Left ventricle myocardium inferior (tissue), 1 donor: ENCODE data around the gene CPA1. TPM values are rescaled to one million over a fixed set of nuclear protein-coding genes. Genes with fewer than 3 reads are reported as not detected.

Source experiments
- DNase-seq: peaks from one replicate; pipeline ENCODE4 v3.0.0-alpha.2; 2020
- H3K27ac ChIP-seq: fragments of 200-600 bp; replicated peaks from 2 replicates; pipeline ENCODE4 v1.8.0; 2021
- H3K27me3 ChIP-seq: fragments of 200-600 bp; 2 replicates; pipeline ENCODE4 v1.8.0; 2021; ENCODE audit warnings: low read depth
- H3K36me3 ChIP-seq: fragments of 200-600 bp; 2 replicates; pipeline ENCODE4 v1.8.0; 2021
- H3K4me1 ChIP-seq: fragments of 200-600 bp; 2 replicates; pipeline ENCODE4 v1.8.0; 2021
- H3K4me3 ChIP-seq: fragments of 200-600 bp; 2 replicates; pipeline ENCODE4 v1.8.0; 2021; ENCODE audit warnings: mild to moderate bottlenecking, moderate library complexity
- H3K9me3 ChIP-seq: fragments of 200-600 bp; replicated peaks from 2 replicates; pipeline ENCODE4 v1.8.0; 2021
- intact Hi-C: fragments of 100-400 bp; cut with micrococcal nuclease; formaldehyde crosslinking; loops from one replicate; pipeline ENCODE4 v1.11.0; 2022
- total RNA-seq: library from RNA; stranded (reverse); fragmentation: NEBNext Ultra II Directional; extraction: Animal tissue kit (Norgen Biotek cat#: 25700); gene quantifications from one replicate; pipeline ENCODE4 v1.2.1, GENCODE V29; 2021
- TF ChIP-seq, protein P1 (sequence below): fragments of 200-600 bp; IDR thresholded peaks from 2 replicates; pipeline ENCODE4 v1.8.0; 2021; ENCODE audit warnings: antibody characterized with exemption, mild to moderate bottlenecking, borderline replicate concordance
- donor health status: DM: no; HTN: yes; CAD: no; lungs with severe emphysema.

The CPA1 gene
- total RNA-seq, 1 donor from 2014 or later, result not detected

DNA sequence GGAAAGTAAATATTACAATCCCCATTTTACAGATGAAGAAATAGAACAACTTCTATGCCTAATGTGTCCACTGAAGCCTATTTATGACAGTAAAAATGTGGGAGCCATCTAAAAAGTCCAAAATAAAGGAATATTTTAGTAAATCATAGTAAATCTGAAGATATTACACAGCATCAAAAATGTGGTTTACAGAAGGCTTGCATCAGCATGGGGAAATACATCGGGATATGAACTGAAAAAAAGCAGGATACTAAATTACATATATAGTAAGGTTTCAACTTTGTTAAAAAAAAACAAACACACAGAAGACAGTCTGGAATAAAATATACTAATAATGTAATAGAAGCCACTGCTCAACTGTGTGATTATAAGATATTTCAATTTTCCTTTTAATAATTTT lies 20.8 kb downstream of the CPA1 start:
- peaks cover 40% of the 10 kb centered on the region for H3K36me3 ChIP-seq
- TF ChIP-seq, protein P1, sequence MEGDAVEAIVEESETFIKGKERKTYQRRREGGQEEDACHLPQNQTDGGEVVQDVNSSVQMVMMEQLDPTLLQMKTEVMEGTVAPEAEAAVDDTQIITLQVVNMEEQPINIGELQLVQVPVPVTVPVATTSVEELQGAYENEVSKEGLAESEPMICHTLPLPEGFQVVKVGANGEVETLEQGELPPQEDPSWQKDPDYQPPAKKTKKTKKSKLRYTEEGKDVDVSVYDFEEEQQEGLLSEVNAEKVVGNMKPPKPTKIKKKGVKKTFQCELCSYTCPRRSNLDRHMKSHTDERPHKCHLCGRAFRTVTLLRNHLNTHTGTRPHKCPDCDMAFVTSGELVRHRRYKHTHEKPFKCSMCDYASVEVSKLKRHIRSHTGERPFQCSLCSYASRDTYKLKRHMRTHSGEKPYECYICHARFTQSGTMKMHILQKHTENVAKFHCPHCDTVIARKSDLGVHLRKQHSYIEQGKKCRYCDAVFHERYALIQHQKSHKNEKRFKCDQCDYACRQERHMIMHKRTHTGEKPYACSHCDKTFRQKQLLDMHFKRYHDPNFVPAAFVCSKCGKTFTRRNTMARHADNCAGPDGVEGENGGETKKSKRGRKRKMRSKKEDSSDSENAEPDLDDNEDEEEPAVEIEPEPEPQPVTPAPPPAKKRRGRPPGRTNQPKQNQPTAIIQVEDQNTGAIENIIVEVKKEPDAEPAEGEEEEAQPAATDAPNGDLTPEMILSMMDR, result no peak
- intact Hi-C loops, result no loop called here
- DNase-seq, result no peak
- H3K27ac ChIP-seq, result no peak overlapping the region
- no peaks in the 10 kb centered on the region for H3K4me1 ChIP-seq
- H3K27me3 ChIP-seq, result no peaks in the 10 kb centered on the region
- no peak overlapping the region for H3K4me3 ChIP-seq
- no peaks in the 10 kb centered on the region for H3K9me3 ChIP-seq

DNA sequence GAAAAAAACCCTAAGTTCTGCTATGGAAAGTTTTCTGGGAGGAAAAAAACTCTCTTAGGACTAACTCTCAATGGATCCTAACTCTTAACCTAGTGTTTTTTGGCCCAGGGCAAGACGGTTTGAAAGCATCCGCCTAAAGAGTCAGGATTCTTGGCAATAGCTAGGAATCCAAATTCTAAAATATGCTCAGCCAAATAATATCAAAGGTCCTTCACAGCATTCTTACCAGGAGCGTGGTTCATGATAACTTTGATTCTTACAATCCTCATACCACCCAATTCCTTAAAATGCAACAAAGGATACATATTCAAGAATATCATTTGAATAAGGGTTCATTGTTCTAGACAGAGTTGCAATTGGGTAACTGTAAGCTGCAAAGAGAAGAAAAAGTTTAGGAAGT lies 21.3 kb downstream of the CPA1 start:
- Histone ChIP-seq H3K9me3 (no peaks in the 10 kb centered on the region), H3K27ac (no peak overlapping the region), H3K4me1 (no peaks in the 10 kb centered on the region), H3K4me3 (no peak overlapping the region), H3K27me3 (no peaks in the 10 kb centered on the region), H3K36me3 (peaks cover 40% of the 10 kb centered on the region)
- DNase-seq, result no peak
- TF ChIP-seq, protein P1, result no peak
- intact Hi-C loops, result no loop called here

DNA sequence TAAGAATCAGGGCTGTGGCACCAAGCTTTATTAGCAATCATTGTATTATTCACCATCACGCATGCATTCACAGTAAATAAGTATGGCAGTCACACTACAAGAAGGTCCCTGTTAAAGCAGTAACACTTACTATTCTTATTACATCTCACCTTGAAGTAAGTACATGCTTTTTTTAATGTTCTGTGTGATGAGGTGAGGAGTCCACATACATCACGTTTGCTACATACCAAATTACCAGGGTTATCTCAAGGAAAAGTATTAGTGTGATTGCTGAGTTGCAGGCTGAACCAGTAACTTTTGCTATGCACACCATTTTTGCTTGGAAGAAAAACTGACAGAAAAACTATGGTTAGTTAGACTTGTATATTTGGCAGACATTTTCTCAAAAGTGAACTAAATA lies 24.7 kb downstream of the CPA1 start:
- H3K4me1 ChIP-seq, result peaks cover 7% of the 10 kb centered on the region
- no peaks in the 10 kb centered on the region for H3K9me3 ChIP-seq
- no peak for DNase-seq
- TF ChIP-seq, protein P1, result no peak
- H3K36me3 ChIP-seq, result peaks cover 22% of the 10 kb centered on the region
- no peak overlapping the region for H3K27ac ChIP-seq
- no peaks in the 10 kb centered on the region for H3K27me3 ChIP-seq
- intact Hi-C loops, result no loop called here
- H3K4me3 ChIP-seq, result no peak overlapping the region

DNA sequence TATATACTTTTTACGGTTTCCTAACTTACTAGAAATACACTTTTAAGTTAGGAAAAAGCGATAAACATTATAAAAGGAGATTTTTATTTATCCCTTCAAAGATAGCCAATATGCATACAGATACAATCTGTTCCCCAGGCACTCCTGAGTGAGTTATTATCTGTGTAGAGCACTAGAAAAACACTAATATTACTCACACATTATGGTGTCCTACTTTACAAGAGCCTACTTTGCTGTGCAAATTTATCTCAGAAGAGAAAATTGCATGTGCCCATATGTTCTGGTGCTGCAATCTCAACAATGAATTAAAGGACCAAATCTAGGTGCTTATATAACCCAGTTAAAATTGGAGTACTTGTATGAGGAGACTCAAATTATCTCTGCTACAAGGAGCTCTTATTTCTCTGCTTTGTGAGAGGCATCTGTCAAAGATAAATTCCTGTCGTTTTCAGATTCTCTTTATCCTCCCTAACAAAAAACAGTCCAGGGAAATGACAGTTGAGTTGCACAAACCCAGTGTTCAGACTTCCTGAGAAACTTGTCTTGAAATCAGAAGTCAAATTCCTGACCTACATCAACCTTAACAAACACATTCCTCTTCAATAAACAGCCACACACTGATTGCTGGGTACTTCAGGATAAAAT lies 28.9 kb downstream of the CPA1 start:
- H3K4me1 ChIP-seq, result peaks cover 7% of the 10 kb centered on the region
- intact Hi-C loops, result no loop called here
- TF ChIP-seq, protein P1, result no peak
- H3K4me3 ChIP-seq, result no peak overlapping the region
- no peak for DNase-seq
- no peaks in the 10 kb centered on the region for H3K27me3 ChIP-seq
- H3K9me3 ChIP-seq, result no peaks in the 10 kb centered on the region
- no peak overlapping the region for H3K27ac ChIP-seq
- H3K36me3 ChIP-seq, result peaks cover 5% of the 10 kb centered on the region

DNA sequence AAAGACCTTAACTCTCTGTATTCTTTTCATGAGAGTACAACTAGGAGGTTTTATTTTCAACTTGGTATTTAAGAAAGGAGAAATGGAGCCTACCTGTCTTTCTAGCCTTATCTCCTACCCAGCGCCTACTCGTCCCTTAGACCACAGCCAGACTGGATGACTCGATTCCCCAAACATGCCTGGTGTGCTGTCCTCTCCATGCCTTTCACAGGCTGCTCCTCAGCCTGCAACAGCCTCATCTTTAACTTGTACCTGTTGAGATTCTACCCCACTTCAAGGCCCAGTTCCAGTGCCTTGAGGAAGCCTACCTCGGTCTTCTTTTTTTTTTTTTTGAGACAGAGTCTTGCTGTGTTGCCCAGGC lies 29.4 kb downstream of the CPA1 start:
- H3K36me3 ChIP-seq, result peaks cover under 1% of the 10 kb centered on the region
- no peak overlapping the region for H3K4me3 ChIP-seq
- intact Hi-C loops, result no loop called here
- no peaks in the 10 kb centered on the region for H3K9me3 ChIP-seq
- no peaks in the 10 kb centered on the region for H3K27me3 ChIP-seq
- H3K27ac ChIP-seq, result no peak overlapping the region
- TF ChIP-seq, protein P1, result no peak
- peaks cover 7% of the 10 kb centered on the region for H3K4me1 ChIP-seq
- DNase-seq, result no peak
